Measurements from ENCODE around the gene EXOC7.

The EXOC7 gene

GRCh38 chr17:76104140-76104895 lies 731 bp upstream of the EXOC7 start:
- Histone ChIP-seq H3K36me3 (ENCODE audit: insufficient read depth, low read depth, low read length) (peaks cover 25% of the 10 kb centered on the region), H3K9ac (ENCODE audit: low read depth, low read length) (peak overlapping the region; percentile 86; the same call in 1 of the 2 replicates), H3K9me3 (ENCODE audit: insufficient read depth, low read depth, low read length) (no peaks in the 10 kb centered on the region), H3K4me3 (ENCODE audit: low read length) (peak overlapping the region; percentile 93; the same call in 1 of the 2 replicates), H3K27me3 (ENCODE audit: insufficient read depth, low read length) (no peaks in the 10 kb centered on the region), H3K27ac (ENCODE audit: low read length) (peak overlapping the region; percentile 98), H3K4me1 (ENCODE audit: insufficient read depth, low read length) (peaks cover 14% of the 10 kb centered on the region)

- H3K36me3 ChIP-seq (ENCODE audit: insufficient read depth, low read depth, low read length), result peaks cover 31% of the 10 kb centered on the region
- peak overlapping the region; percentile 93 for H3K4me3 ChIP-seq (ENCODE audit: low read length)
- no peaks in the 10 kb centered on the region for H3K9me3 ChIP-seq (ENCODE audit: insufficient read depth, low read depth, low read length)
- no peaks in the 10 kb centered on the region for H3K27me3 ChIP-seq (ENCODE audit: insufficient read depth, low read length)
- peak overlapping the region; percentile 98 for H3K27ac ChIP-seq (ENCODE audit: low read length)
- peak overlapping the region; percentile 86 for H3K9ac ChIP-seq (ENCODE audit: low read depth, low read length)
- H3K4me1 ChIP-seq (ENCODE audit: insufficient read depth, low read length), result peaks cover 14% of the 10 kb centered on the region
Measured at GRCh38 chr17:76102944-76103273, 678 bp downstream of the EXOC7 start.

- no peak overlapping the region for H3K9ac ChIP-seq (ENCODE audit: low read depth, low read length)
- H3K4me1 ChIP-seq (ENCODE audit: insufficient read depth, low read length), result peaks cover 2% of the 10 kb centered on the region; the same call in 1 of the 2 replicates
- no peak overlapping the region for H3K4me3 ChIP-seq (ENCODE audit: low read length)
- no peaks in the 10 kb centered on the region for H3K27me3 ChIP-seq (ENCODE audit: insufficient read depth, low read length)
- H3K27ac ChIP-seq (ENCODE audit: low read length), result no peak overlapping the region
- peaks cover 80% of the 10 kb centered on the region for H3K36me3 ChIP-seq (ENCODE audit: insufficient read depth, low read depth, low read length)
- no peaks in the 10 kb centered on the region for H3K9me3 ChIP-seq (ENCODE audit: insufficient read depth, low read depth, low read length)
Measured at GRCh38 chr17:76097716-76098295, 5.8 kb downstream of the EXOC7 start.

GRCh38 chr17:76095943-76096342 lies 7.6 kb downstream of the EXOC7 start:
- no peaks in the 10 kb centered on the region for H3K27me3 ChIP-seq (ENCODE audit: insufficient read depth, low read length)
- H3K4me1 ChIP-seq (ENCODE audit: insufficient read depth, low read length), result no peaks in the 10 kb centered on the region
- no peak overlapping the region for H3K27ac ChIP-seq (ENCODE audit: low read length)
- no peak overlapping the region for H3K4me3 ChIP-seq (ENCODE audit: low read length)
- H3K36me3 ChIP-seq (ENCODE audit: insufficient read depth, low read depth, low read length), result peaks cover 82% of the 10 kb centered on the region
- H3K9me3 ChIP-seq (ENCODE audit: insufficient read depth, low read depth, low read length), result no peaks in the 10 kb centered on the region
- H3K9ac ChIP-seq (ENCODE audit: low read depth, low read length), result no peak overlapping the region

GRCh38 chr17:76094046-76094445 lies 9.5 kb downstream of the EXOC7 start:
- no peak overlapping the region for H3K9ac ChIP-seq (ENCODE audit: low read depth, low read length)
- H3K4me1 ChIP-seq (ENCODE audit: insufficient read depth, low read length), result no peaks in the 10 kb centered on the region
- H3K27ac ChIP-seq (ENCODE audit: low read length), result no peak overlapping the region
- H3K4me3 ChIP-seq (ENCODE audit: low read length), result no peak overlapping the region
- H3K27me3 ChIP-seq (ENCODE audit: insufficient read depth, low read length), result no peaks in the 10 kb centered on the region
- no peaks in the 10 kb centered on the region for H3K9me3 ChIP-seq (ENCODE audit: insufficient read depth, low read depth, low read length)
- peaks cover 85% of the 10 kb centered on the region for H3K36me3 ChIP-seq (ENCODE audit: insufficient read depth, low read depth, low read length)

- no peak overlapping the region for H3K27ac ChIP-seq (ENCODE audit: low read length)
- H3K9ac ChIP-seq (ENCODE audit: low read depth, low read length), result no peak overlapping the region
Measured at GRCh38 chr17:76092526-76093413, 10.8 kb downstream of the EXOC7 start.

GRCh38 chr17:76091526-76092286 lies 11.9 kb downstream of the EXOC7 start:
- Histone ChIP-seq H3K36me3 (ENCODE audit: insufficient read depth, low read depth, low read length) (peaks cover 92% of the 10 kb centered on the region), H3K4me1 (ENCODE audit: insufficient read depth, low read length) (no peaks in the 10 kb centered on the region), H3K27me3 (ENCODE audit: insufficient read depth, low read length) (no peaks in the 10 kb centered on the region), H3K4me3 (ENCODE audit: low read length) (no peak overlapping the region), H3K27ac (ENCODE audit: low read length) (no peak overlapping the region), H3K9ac (ENCODE audit: low read depth, low read length) (no peak overlapping the region), H3K9me3 (ENCODE audit: insufficient read depth, low read depth, low read length) (no peaks in the 10 kb centered on the region)

More at GRCh38 chr17:76092526-76093413, 10.8 kb downstream of the EXOC7 start:
- H3K36me3 ChIP-seq (ENCODE audit: insufficient read depth, low read depth, low read length), result peaks cover 92% of the 10 kb centered on the region
- H3K9me3 ChIP-seq (ENCODE audit: insufficient read depth, low read depth, low read length), result no peaks in the 10 kb centered on the region
- H3K4me1 ChIP-seq (ENCODE audit: insufficient read depth, low read length), result no peaks in the 10 kb centered on the region
- H3K27me3 ChIP-seq (ENCODE audit: insufficient read depth, low read length), result no peaks in the 10 kb centered on the region
- no peak overlapping the region for H3K4me3 ChIP-seq (ENCODE audit: low read length)

- H3K4me3 ChIP-seq (ENCODE audit: low read length), result no peak overlapping the region
- H3K27ac ChIP-seq (ENCODE audit: low read length), result no peak overlapping the region
- H3K9ac ChIP-seq (ENCODE audit: low read depth, low read length), result no peak overlapping the region
- no peaks in the 10 kb centered on the region for H3K4me1 ChIP-seq (ENCODE audit: insufficient read depth, low read length)
- no peaks in the 10 kb centered on the region for H3K9me3 ChIP-seq (ENCODE audit: insufficient read depth, low read depth, low read length)
- H3K36me3 ChIP-seq (ENCODE audit: insufficient read depth, low read depth, low read length), result peaks cover 90% of the 10 kb centered on the region
- no peaks in the 10 kb centered on the region for H3K27me3 ChIP-seq (ENCODE audit: insufficient read depth, low read length)
Measured at GRCh38 chr17:76090517-76091129, 13.0 kb downstream of the EXOC7 start.

- H3K27ac ChIP-seq (ENCODE audit: low read length), result no peak overlapping the region
- no peak overlapping the region for H3K4me3 ChIP-seq (ENCODE audit: low read length)
- no peak overlapping the region for H3K9ac ChIP-seq (ENCODE audit: low read depth, low read length)
- no peaks in the 10 kb centered on the region for H3K27me3 ChIP-seq (ENCODE audit: insufficient read depth, low read length)
- H3K9me3 ChIP-seq (ENCODE audit: insufficient read depth, low read depth, low read length), result no peaks in the 10 kb centered on the region
- no peaks in the 10 kb centered on the region for H3K4me1 ChIP-seq (ENCODE audit: insufficient read depth, low read length)
- H3K36me3 ChIP-seq (ENCODE audit: insufficient read depth, low read depth, low read length), result peaks cover 91% of the 10 kb centered on the region
Measured at GRCh38 chr17:76089680-76090516, 13.7 kb downstream of the EXOC7 start.

- Histone ChIP-seq H3K9ac (ENCODE audit: low read depth, low read length) (no peak overlapping the region), H3K4me1 (ENCODE audit: insufficient read depth, low read length) (no peaks in the 10 kb centered on the region), H3K27me3 (ENCODE audit: insufficient read depth, low read length) (no peaks in the 10 kb centered on the region), H3K27ac (ENCODE audit: low read length) (no peak overlapping the region), H3K4me3 (ENCODE audit: low read length) (no peak overlapping the region), H3K36me3 (ENCODE audit: insufficient read depth, low read depth, low read length) (peaks cover 91% of the 10 kb centered on the region), H3K9me3 (ENCODE audit: insufficient read depth, low read depth, low read length) (no peaks in the 10 kb centered on the region)
Measured at GRCh38 chr17:76088868-76089576, 14.6 kb downstream of the EXOC7 start.

All from iPS-20b (cell line).